CD4-positive, alpha-beta T cell treated with Interleukin-12 subunit alpha and Interleukin-12 subunit beta, for 1 hour (primary cell): ENCODE data around the gene ENTHD1.

ENCODE experiments used
- DNase-seq: peaks from one replicate; pipeline ENCODE4 v3.0.0-alpha.2; 2020

The ENTHD1 gene

GRCh38 chr22:39729141-39729934, 164.2 kb downstream of the ENTHD1 start:
- no peak for DNase-seq

GRCh38 chr22:39728236-39728860, 165.2 kb downstream of the ENTHD1 start:
- no peak for DNase-seq

GRCh38 chr22:39727541-39727940, 166.0 kb downstream of the ENTHD1 start:
- no peak for DNase-seq

- no peak for DNase-seq
Measured at GRCh38 chr22:39725351-39726035, 168.1 kb downstream of the ENTHD1 start.

- no peak for DNase-seq
Measured at GRCh38 chr22:39724857-39725256, 168.7 kb downstream of the ENTHD1 start.

- DNase-seq: no peak
Measured at GRCh38 chr22:39724390-39724789, 169.2 kb downstream of the ENTHD1 start.

GRCh38 chr22:39723899-39724351, 169.6 kb downstream of the ENTHD1 start:
- DNase-seq: no peak

GRCh38 chr22:39723463-39723862, 170.1 kb downstream of the ENTHD1 start:
- DNase-seq: no peak

- no peak for DNase-seq
Measured at GRCh38 chr22:39722501-39722900, 171.1 kb downstream of the ENTHD1 start.

- DNase-seq: no peak
Measured at GRCh38 chr22:39722032-39722325, 171.6 kb downstream of the ENTHD1 start.

- no peak for DNase-seq
Measured at GRCh38 chr22:39721206-39722031, 172.1 kb downstream of the ENTHD1 start.

- DNase-seq: no peak
Measured at GRCh38 chr22:39719559-39720450, 173.8 kb downstream of the ENTHD1 start.

- no peak for DNase-seq
Measured at GRCh38 chr22:39718921-39719475, 174.6 kb downstream of the ENTHD1 start.

- DNase-seq: no peak
Measured at GRCh38 chr22:39718206-39718605, 175.4 kb downstream of the ENTHD1 start.

- no peak for DNase-seq
Measured at GRCh38 chr22:39717099-39717498, 176.5 kb downstream of the ENTHD1 start.

GRCh38 chr22:39716534-39716933, 177.0 kb downstream of the ENTHD1 start:
- no peak for DNase-seq

GRCh38 chr22:39715778-39716495, 177.6 kb downstream of the ENTHD1 start:
- no peak for DNase-seq

GRCh38 chr22:39714321-39714720, 179.2 kb downstream of the ENTHD1 start:
- no peak for DNase-seq

- no peak for DNase-seq
Measured at GRCh38 chr22:39713799-39714290, 179.7 kb downstream of the ENTHD1 start.

GRCh38 chr22:39712751-39713525, 180.6 kb downstream of the ENTHD1 start:
- no peak for DNase-seq
